Measurements from ENCODE around the gene PCNT. TPM values are rescaled to one million over a fixed set of nuclear protein-coding genes. Genes with fewer than 3 reads are reported as not detected.

PCNT gene
- total and polyA plus RNA-seq, 7 donors = 99.4 to 642 (median 248) TPM

DNA sequence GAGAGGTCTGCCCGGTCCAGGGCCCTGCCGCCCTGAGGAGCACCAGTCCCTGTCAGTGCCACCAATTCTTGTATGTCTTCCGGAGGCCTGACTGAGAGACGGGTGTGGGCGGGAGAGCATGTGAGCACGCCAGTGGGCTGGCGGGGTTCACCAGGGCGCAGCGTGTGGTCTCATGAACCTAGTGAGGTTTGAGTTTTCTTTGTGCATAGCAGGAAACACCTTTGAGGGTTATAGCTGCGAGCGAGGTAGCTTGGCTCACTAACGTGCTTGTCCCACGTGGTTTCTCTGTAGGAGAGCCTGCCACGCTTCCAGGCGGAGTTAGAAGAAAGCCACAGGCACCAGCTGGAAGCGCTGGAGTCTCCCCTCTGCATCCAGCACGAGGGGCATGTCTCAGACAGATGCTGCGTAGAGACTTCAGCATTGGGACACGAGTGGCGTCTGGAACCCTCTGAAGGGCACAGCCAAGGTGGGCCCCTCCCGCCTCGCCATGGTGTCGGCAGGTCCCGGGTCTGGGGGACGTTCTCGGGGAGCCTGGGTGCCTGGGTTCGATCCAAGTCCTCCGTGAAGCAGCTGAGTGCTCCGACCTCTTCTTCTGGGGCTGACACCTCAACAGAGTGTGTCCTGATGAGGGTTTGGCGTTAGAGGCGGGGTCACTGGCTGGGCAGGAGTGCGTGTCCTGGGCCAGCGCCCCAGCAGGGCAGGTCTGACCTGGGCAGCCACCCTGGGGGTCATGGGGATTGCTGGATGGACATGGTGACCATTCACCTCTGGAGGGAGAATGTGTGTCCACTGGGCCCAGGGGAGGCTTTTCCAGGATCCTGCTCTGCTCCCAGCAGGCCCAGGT lies 31.4 kb downstream of the PCNT start:
- H3K4me1 ChIP-seq = peaks cover 67% of the 10 kb centered on the region
- H3K36me3 ChIP-seq (ENCODE audit: insufficient read depth in 1 of 2, low read depth in 1 of 2) = peaks cover 6 to 99% of the 10 kb centered on the region in 2 donors
- peak in 1 of 2 donors; percentile 65 for DNase-seq
- ATAC-seq = no peak
- peak overlapping the region; percentile 90 for H3K27ac ChIP-seq
- no peaks in the 10 kb centered on the region for H3K27me3 ChIP-seq (ENCODE audit: insufficient read depth in 3 of 3, low read length in 2 of 3)
- peak overlapping the region; percentile 18 for H3K4me3 ChIP-seq
- WGBS, 3 donors = 86 to 91% (median 89%) methylated on average over 33 of the region's 33 CpGs
- intact Hi-C loops (cut with DNase I) = no loop called here
- H3K9me3 ChIP-seq = no peaks in the 10 kb centered on the region
- TF ChIP-seq, protein P1, sequence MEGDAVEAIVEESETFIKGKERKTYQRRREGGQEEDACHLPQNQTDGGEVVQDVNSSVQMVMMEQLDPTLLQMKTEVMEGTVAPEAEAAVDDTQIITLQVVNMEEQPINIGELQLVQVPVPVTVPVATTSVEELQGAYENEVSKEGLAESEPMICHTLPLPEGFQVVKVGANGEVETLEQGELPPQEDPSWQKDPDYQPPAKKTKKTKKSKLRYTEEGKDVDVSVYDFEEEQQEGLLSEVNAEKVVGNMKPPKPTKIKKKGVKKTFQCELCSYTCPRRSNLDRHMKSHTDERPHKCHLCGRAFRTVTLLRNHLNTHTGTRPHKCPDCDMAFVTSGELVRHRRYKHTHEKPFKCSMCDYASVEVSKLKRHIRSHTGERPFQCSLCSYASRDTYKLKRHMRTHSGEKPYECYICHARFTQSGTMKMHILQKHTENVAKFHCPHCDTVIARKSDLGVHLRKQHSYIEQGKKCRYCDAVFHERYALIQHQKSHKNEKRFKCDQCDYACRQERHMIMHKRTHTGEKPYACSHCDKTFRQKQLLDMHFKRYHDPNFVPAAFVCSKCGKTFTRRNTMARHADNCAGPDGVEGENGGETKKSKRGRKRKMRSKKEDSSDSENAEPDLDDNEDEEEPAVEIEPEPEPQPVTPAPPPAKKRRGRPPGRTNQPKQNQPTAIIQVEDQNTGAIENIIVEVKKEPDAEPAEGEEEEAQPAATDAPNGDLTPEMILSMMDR (IDR thresholded peaks at IDR 0.05) = no peak

DNA sequence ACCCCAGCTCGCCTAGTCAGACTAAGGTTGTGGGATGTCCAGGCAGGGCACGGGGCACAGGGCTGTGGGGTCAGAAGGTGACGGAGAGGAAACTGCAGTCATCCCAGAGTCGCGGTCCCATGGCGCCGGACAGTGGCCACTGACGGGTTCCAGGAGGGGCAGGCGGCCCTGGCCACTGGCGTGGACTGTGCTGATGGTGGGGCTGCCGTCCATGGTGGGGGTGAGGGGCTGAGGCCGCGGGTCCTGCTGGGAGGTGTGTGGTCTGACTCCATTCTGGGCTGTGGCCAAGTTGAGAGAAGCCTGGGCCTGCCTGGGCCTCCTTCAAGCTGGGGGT lies 32.0 kb downstream of the PCNT start:
- Histone ChIP-seq H3K27me3 (ENCODE audit: insufficient read depth in 3 of 3, low read length in 2 of 3) (no peaks in the 10 kb centered on the region), H3K4me1 (peaks cover 64% of the 10 kb centered on the region), H3K9me3 (no peaks in the 10 kb centered on the region), H3K36me3 (ENCODE audit: insufficient read depth in 1 of 2, low read depth in 1 of 2) (peaks cover 6 to 99% of the 10 kb centered on the region in 2 donors), H3K27ac (peak overlapping the region; percentile 90), H3K4me3 (no peak overlapping the region)
- intact Hi-C loops (cut with DNase I) = no loop called here
- 79 to 88% (median 79%) methylated on average over 13 of the region's 13 CpGs for WGBS, 3 donors
- TF ChIP-seq, protein P1 (IDR thresholded peaks at IDR 0.05) = no peak
- ATAC-seq (peak in 3 of 4 donors; percentile 2 to 9 (median 5)), DNase-seq (no peak)

GRCh38 chr21:46356494-46357334 lies 32.8 kb downstream of the PCNT start:
- H3K4me3 ChIP-seq = peak overlapping the region; percentile 18
- peaks cover 67% of the 10 kb centered on the region for H3K4me1 ChIP-seq
- ATAC-seq = peak; percentile 7 to 38 (median 32)
- peak in 1 of 2 donors; percentile 80 for DNase-seq
- H3K36me3 ChIP-seq (ENCODE audit: insufficient read depth in 1 of 2, low read depth in 1 of 2) = peaks cover 4 to 99% of the 10 kb centered on the region in 2 donors
- TF ChIP-seq, protein P1 (IDR thresholded peaks at IDR 0.05) = no peak
- intact Hi-C loops (cut with DNase I) = no loop called here
- no peaks in the 10 kb centered on the region for H3K27me3 ChIP-seq (ENCODE audit: insufficient read depth in 3 of 3, low read length in 2 of 3)
- peak overlapping the region; percentile 90 for H3K27ac ChIP-seq
- WGBS, 3 donors = 56 to 82% (median 59%) methylated on average over 23 of the region's 23 CpGs
- no peaks in the 10 kb centered on the region for H3K9me3 ChIP-seq

DNA sequence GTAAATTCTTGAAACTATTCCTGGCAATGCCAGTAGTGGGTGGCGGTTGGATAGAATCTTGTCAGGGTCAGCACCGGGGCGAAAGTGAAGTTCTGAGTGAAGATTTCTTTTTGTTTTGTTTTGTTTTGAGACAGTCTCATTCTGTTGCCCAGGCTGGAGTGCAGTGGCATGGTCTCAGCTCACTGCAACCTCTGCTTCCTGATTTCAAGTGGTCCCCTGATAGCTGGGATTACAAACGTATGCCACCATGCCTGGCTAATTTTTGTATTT lies 33.3 kb downstream of the PCNT start:
- intact Hi-C loops (cut with DNase I) = no loop called here
- Histone ChIP-seq H3K27me3 (ENCODE audit: insufficient read depth in 3 of 3, low read length in 2 of 3) (no peaks in the 10 kb centered on the region), H3K4me1 (peaks cover 69% of the 10 kb centered on the region), H3K27ac (peak overlapping the region; percentile 90), H3K9me3 (no peaks in the 10 kb centered on the region), H3K4me3 (peak overlapping the region; percentile 18), H3K36me3 (ENCODE audit: insufficient read depth in 1 of 2, low read depth in 1 of 2) (peaks cover 9 to 99% of the 10 kb centered on the region in 2 donors)
- WGBS, 3 donors = 30 to 45% (median 40%) methylated on average over 4 of the region's 4 CpGs
- DNase-seq = no peak
- TF ChIP-seq, protein P1 (IDR thresholded peaks at IDR 0.05) = no peak
- ATAC-seq = no peak

Measured in psoas muscle (tissue), 8 donors.